ENCODE data around the gene PPM1H.

PPM1H gene

GRCh38 chr12:62841846-62842245, 93.1 kb downstream of the PPM1H start:
- TF ChIP-seq, protein P1, sequence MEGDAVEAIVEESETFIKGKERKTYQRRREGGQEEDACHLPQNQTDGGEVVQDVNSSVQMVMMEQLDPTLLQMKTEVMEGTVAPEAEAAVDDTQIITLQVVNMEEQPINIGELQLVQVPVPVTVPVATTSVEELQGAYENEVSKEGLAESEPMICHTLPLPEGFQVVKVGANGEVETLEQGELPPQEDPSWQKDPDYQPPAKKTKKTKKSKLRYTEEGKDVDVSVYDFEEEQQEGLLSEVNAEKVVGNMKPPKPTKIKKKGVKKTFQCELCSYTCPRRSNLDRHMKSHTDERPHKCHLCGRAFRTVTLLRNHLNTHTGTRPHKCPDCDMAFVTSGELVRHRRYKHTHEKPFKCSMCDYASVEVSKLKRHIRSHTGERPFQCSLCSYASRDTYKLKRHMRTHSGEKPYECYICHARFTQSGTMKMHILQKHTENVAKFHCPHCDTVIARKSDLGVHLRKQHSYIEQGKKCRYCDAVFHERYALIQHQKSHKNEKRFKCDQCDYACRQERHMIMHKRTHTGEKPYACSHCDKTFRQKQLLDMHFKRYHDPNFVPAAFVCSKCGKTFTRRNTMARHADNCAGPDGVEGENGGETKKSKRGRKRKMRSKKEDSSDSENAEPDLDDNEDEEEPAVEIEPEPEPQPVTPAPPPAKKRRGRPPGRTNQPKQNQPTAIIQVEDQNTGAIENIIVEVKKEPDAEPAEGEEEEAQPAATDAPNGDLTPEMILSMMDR (IDR thresholded peaks at IDR 0.05; ENCODE audit: extremely low read depth, missing control alignments) = no peak
- DNase-seq (ENCODE audit: low spot score) = no peak

GRCh38 chr12:62840806-62841205, 94.1 kb downstream of the PPM1H start:
- TF ChIP-seq, protein P1 (IDR thresholded peaks at IDR 0.05; ENCODE audit: extremely low read depth, missing control alignments) = no peak

GRCh38 chr12:62839869-62840660, 94.9 kb downstream of the PPM1H start:
- DNase-seq (ENCODE audit: low spot score) = no peak
- TF ChIP-seq, protein P1 (IDR thresholded peaks at IDR 0.05; ENCODE audit: extremely low read depth, missing control alignments) = no peak

More at GRCh38 chr12:62840806-62841205, 94.1 kb downstream of the PPM1H start:
- DNase-seq (ENCODE audit: low spot score) = no peak

DNA sequence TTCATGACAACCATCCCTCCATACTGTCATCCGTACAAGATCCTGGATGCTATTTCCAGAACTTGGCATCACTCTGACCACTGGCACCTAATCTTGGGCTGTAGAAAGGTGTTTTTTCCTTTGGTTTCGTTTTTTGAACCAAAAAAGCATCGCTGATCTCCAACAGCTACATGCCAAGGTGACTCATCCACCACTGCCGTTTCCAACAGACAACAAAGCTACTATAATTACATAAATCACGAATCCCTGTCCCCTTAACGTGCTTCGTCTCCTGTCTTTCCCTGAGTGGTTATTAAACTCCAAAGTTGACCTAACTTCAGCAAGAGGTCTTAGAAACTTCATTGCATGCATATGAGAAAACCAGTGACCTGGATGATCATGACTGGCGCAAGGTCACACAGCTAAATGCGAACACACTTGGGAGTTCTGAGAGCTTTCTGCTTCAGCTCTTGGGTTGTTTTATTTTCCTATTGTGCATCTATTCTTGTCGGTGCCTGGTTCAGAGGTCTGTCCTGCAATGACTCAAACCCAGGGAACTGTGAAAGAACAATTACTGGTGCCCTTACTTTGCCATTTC, 99.9 kb downstream of the PPM1H start:
- TF ChIP-seq, protein P1 (IDR thresholded peaks at IDR 0.05; ENCODE audit: extremely low read depth, missing control alignments) = no peak
- no peak for DNase-seq (ENCODE audit: low spot score)

- DNase-seq (ENCODE audit: low spot score) = no peak
- TF ChIP-seq, protein P1 (IDR thresholded peaks at IDR 0.05; ENCODE audit: extremely low read depth, missing control alignments) = no peak
Observed at GRCh38 chr12:62834406-62834805, 100.5 kb downstream of the PPM1H start.

GRCh38 chr12:62833634-62834033, 101.3 kb downstream of the PPM1H start:
- TF ChIP-seq, protein P1 (IDR thresholded peaks at IDR 0.05; ENCODE audit: extremely low read depth, missing control alignments) = no peak
- no peak for DNase-seq (ENCODE audit: low spot score)

DNA sequence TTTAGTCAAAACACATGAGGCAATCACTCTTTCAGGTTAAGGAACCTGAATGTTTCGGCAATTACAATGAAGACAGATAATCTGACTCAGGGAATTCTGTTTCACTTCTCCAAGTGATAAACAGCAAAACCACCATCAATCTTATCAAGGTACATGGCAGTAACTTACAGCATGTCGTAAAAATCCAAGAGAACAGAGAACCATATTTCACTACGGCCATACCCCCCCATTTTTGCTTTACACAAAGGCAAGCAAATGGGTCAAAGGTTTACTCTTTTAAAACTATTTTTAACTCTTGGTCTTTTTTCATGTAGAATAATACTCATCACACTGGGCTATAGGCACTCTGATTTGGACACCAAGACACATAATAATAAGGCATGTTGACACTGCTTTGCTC, 102.4 kb downstream of the PPM1H start:
- TF ChIP-seq, protein P1 (IDR thresholded peaks at IDR 0.05; ENCODE audit: extremely low read depth, missing control alignments) = no peak
- DNase-seq (ENCODE audit: low spot score) = no peak

Measured in GM20000 (cell line).